CD14-positive monocyte (primary cell): Measurements from ENCODE around the gene ANGPTL1. TPM values are rescaled to one million over a fixed set of nuclear protein-coding genes. Genes with fewer than 3 reads are reported as not detected.

Experiments used
- DNase-seq, 3 donors: peaks; one replicate each; pipeline ENCODE4 v3.0.0-alpha.2; 2011 to 2022
- H2AFZ ChIP-seq: 2 replicates; pipeline ENCODE4 v1.6.0; 2012; ENCODE audit warnings: mild to moderate bottlenecking, low read depth, low read length, inconsistent platforms; ENCODE audit not compliant: insufficient read depth, poor library complexity, severe bottlenecking
- H3K27ac ChIP-seq, 2 donors: 1 replicate in 1 of 2; 2 replicates in 1 of 2; pipeline ENCODE4 v1.5.1; 2012 to 2013; ENCODE audit warnings: low read length in 2 of 2, control low read depth in 1 of 2, inconsistent platforms in 1 of 2, low read depth in 1 of 2, mild to moderate bottlenecking in 1 of 2
- H3K27me3 ChIP-seq, 2 donors: one replicate each; pipeline versions ENCODE4 v1.6.0 to v1.6.1; 2011 to 2013; ENCODE audit warnings: low read length in 2 of 2; ENCODE audit not compliant: control insufficient read depth in 2 of 2, insufficient read depth in 2 of 2
- H3K36me3 ChIP-seq, 2 donors: replicated peaks in 1 of 2; 1 replicate in 1 of 2; 2 replicates in 1 of 2; pipeline versions ENCODE4 v1.5.1 to v1.6.1; 2012 to 2013; ENCODE audit warnings: low read length in 2 of 2, control low read depth in 1 of 2, inconsistent platforms in 1 of 2, mild to moderate bottlenecking in 1 of 2; ENCODE audit not compliant: insufficient read depth in 2 of 2, control insufficient read depth in 1 of 2
- H3K4me1 ChIP-seq, 2 donors: 1 replicate in 1 of 2; 2 replicates in 1 of 2; pipeline versions ENCODE4 v1.5.1 to v1.6.1; 2012 to 2013; ENCODE audit warnings: low read length in 2 of 2, control low read depth in 1 of 2, inconsistent platforms in 1 of 2, mild to moderate bottlenecking in 1 of 2, moderate library complexity in 1 of 2; ENCODE audit not compliant: insufficient read depth in 2 of 2, control insufficient read depth in 1 of 2
- H3K4me2 ChIP-seq: replicated peaks from 2 replicates; pipeline ENCODE3; 2012; ENCODE audit warnings: low read length, moderate library complexity, mild to moderate bottlenecking; ENCODE audit not compliant: poor library complexity, severe bottlenecking; ENCODE audit errors: extremely low read depth
- H3K4me3 ChIP-seq, 3 experiments: fragments of 200-600 bp in 1 of 3; sonication (generic) in 1 of 3; replicated peaks in 1 of 3; 1 replicate in 2 of 3; 2 replicates in 1 of 3; pipeline ENCODE4 v1.5.1; 2011 to 2013; ENCODE audit warnings: low read length in 3 of 3, mild to moderate bottlenecking in 3 of 3, control low read depth in 2 of 3, low read depth in 2 of 3, inconsistent platforms in 1 of 3, moderate library complexity in 1 of 3
- H3K79me2 ChIP-seq: 2 replicates; pipeline ENCODE4 v1.6.0; 2012; ENCODE audit warnings: mild to moderate bottlenecking, control low read depth, inconsistent platforms, low read length, moderate library complexity; ENCODE audit not compliant: insufficient read depth
- H3K9ac ChIP-seq: 2 replicates; pipeline ENCODE4 v1.6.0; 2017; ENCODE audit warnings: low read length, mild to moderate bottlenecking; ENCODE audit not compliant: insufficient read depth, poor library complexity, severe bottlenecking
- H3K9me3 ChIP-seq, 2 donors: replicated peaks in 1 of 2; 1 replicate in 1 of 2; 2 replicates in 1 of 2; pipeline versions ENCODE4 v1.5.1 to v1.6.1; 2012 to 2013; ENCODE audit warnings: low read length in 2 of 2, control low read depth in 1 of 2; ENCODE audit not compliant: control insufficient read depth in 1 of 2, insufficient read depth in 1 of 2
- H4K20me1 ChIP-seq: 2 replicates; pipeline ENCODE4 v1.6.0; 2012; ENCODE audit warnings: mild to moderate bottlenecking, low read length, control low read depth, moderate library complexity; ENCODE audit not compliant: insufficient read depth
- H3K27ac Mint-ChIP-seq, 7 donors: one replicate each; pipeline ENCODE4 v1.8.0; 2020; ENCODE audit warnings: mild to moderate bottlenecking in 7 of 7, mixed read lengths in 7 of 7, moderate library complexity in 6 of 7, inconsistent platforms in 2 of 7
- H3K27me3 Mint-ChIP-seq, 3 donors: one replicate each; pipeline ENCODE4 v1.8.0; 2021 to 2022; ENCODE audit warnings: low read depth in 3 of 3, mild to moderate bottlenecking in 3 of 3, mixed read lengths in 3 of 3, moderate library complexity in 3 of 3, inconsistent platforms in 1 of 3
- H3K36me3 Mint-ChIP-seq, 2 donors: one replicate each; pipeline ENCODE4 v1.8.0; 2020; ENCODE audit warnings: mixed read lengths in 2 of 2, inconsistent platforms in 1 of 2, mild to moderate bottlenecking in 1 of 2
- H3K4me1 Mint-ChIP-seq: one replicate; pipeline ENCODE4 v1.8.0; 2020; ENCODE audit warnings: mild to moderate bottlenecking, mixed read lengths
- H3K4me3 Mint-ChIP-seq, 2 donors: one replicate each; pipeline ENCODE4 v1.8.0; 2020; ENCODE audit warnings: mild to moderate bottlenecking in 2 of 2, mixed read lengths in 2 of 2, moderate library complexity in 1 of 2
- H3K9me3 Mint-ChIP-seq, 7 donors: one replicate each; pipeline ENCODE4 v1.8.0; 2020 to 2022; ENCODE audit warnings: mixed read lengths in 7 of 7, mild to moderate bottlenecking in 6 of 7, moderate library complexity in 6 of 7, inconsistent platforms in 2 of 7
- CTCF ChIP-seq: fragments of 200-600 bp; IDR thresholded peaks from one replicate; pipeline ENCODE4 v1.8.0; 2022; ENCODE audit warnings: antibody characterized with exemption, mild to moderate bottlenecking
- WGBS: methylation state at CpG from one replicate; pipeline ENCODE4 v1.1.5; 2013; ENCODE audit warnings: missing lambda C conversion rate; ENCODE audit not compliant: insufficient coverage; 5-methylcytosine and 5-hydroxymethylcytosine counted together
- intact Hi-C, 2 donors: fragments of 100-400 bp; cut with micrococcal nuclease; formaldehyde crosslinking; loops; one replicate each; pipeline versions ENCODE4 v1.15.0 to v1.15.1; 2023
- polyA plus RNA-seq, 3 donors: library from polyadenylated mRNA; depleted of rRNA in 1 of 3; unstranded in 2 of 3; stranded (reverse) in 1 of 3; fragments of 300-500 nt in 2 of 3; fragments of >200 nt in 1 of 3; fragmentation: Illumina TruSeq in 2 of 3; gene quantifications; 1 replicate in 2 of 3; 2 replicates in 1 of 3; pipeline ENCODE4 v1.2.3, GENCODE V29; 2012 to 2021

Gene ANGPTL1
- polyA plus RNA-seq, 3 donors = not detected

- TF ChIP-seq CTCF = no peak
- Mint-ChIP-seq H3K27ac (no peak overlapping the region), H3K4me1 (peaks cover 6% of the 10 kb centered on the region), H3K36me3 (no peaks in the 10 kb centered on the region), H3K4me3 (no peak overlapping the region), H3K9me3 (no peaks in the 10 kb centered on the region), H3K27me3 (no peaks in the 10 kb centered on the region)
- Histone ChIP-seq H3K4me3 (no peak overlapping the region), H3K36me3 (no peaks in the 10 kb centered on the region), H3K4me2 (no peak overlapping the region), H2AFZ (no peak overlapping the region), H4K20me1 (no peaks in the 10 kb centered on the region), H3K9me3 (no peaks in the 10 kb centered on the region), H3K9ac (no peak overlapping the region), H3K79me2 (no peaks in the 10 kb centered on the region), H3K27ac (no peak overlapping the region), H3K27me3 (no peaks in the 10 kb centered on the region), H3K4me1 (peaks cover 0 to 4% of the 10 kb centered on the region in 2 donors)
- intact Hi-C loops = no loop called here
- no peak for DNase-seq
These were observed 859 bp upstream of the ANGPTL1 start for GRCh38 chr1:178871551-178872320.

DNA sequence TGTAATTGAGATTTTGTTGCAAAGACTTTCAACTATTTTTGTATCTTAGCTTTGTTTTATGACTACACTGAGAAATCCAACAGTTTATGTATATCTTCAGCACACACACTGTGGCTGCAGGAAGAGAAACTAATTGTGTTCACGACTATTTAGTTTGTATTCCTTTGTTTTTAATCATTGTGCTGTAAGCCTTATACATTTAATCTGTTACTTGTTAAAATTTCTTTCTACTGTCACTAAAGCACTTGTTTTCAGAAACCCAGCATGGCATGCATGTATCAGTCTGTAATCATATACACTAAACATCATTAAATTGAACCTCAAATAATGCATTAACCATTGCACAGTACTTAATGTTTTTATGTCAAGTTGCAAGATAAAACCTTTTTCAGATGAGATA, 656 bp downstream of the ANGPTL1 start:
- H3K27ac Mint-ChIP-seq = no peak overlapping the region
- no peaks in the 10 kb centered on the region for H3K27me3 Mint-ChIP-seq
- Histone ChIP-seq H3K9me3 (no peaks in the 10 kb centered on the region), H3K36me3 (no peaks in the 10 kb centered on the region), H4K20me1 (no peaks in the 10 kb centered on the region), H3K4me3 (no peak overlapping the region), H3K27ac (no peak overlapping the region), H3K4me2 (no peak overlapping the region), H3K27me3 (no peaks in the 10 kb centered on the region), H3K4me1 (peaks cover 0 to 4% of the 10 kb centered on the region in 2 donors), H3K9ac (no peak overlapping the region), H3K79me2 (no peaks in the 10 kb centered on the region), H2AFZ (no peak overlapping the region)
- H3K4me3 Mint-ChIP-seq = no peak overlapping the region
- H3K9me3 Mint-ChIP-seq = no peaks in the 10 kb centered on the region
- H3K4me1 Mint-ChIP-seq = peaks cover 6% of the 10 kb centered on the region
- TF ChIP-seq CTCF = no peak
- DNase-seq = no peak
- no CpG with 5 or more reads among the region's 1 CpG for WGBS
- intact Hi-C loops = no loop called here
- no peaks in the 10 kb centered on the region for H3K36me3 Mint-ChIP-seq
